K562 (cell line): ENCODE results near the gene NTSR1. TPM values are rescaled to one million over a fixed set of nuclear protein-coding genes. Genes with fewer than 3 reads are reported as not detected.

ENCODE experiments used
- ATAC-seq: fragments of 200-7000 bp; cut with Tn5 transposase; 3 replicates; pipeline ENCODE4 v1.9.1; 2020; ENCODE audit warnings: moderate library complexity
- BruUV-seq: library from RNA; stranded (reverse); fragments of 400-500 nt; replicated peaks from 2 replicates; lab custom pipeline; 2021; lab: Mats Ljungman, UMichigan
- CTCF ChIA-PET: fragments of 300-600 bp; formaldehyde crosslinking; extraction: SDS; loops from one replicate; lab custom pipeline; 2021; ENCODE audit warnings: low intra/inter-chr PET ratio; lab: Yijun Ruan, JAX
- POLR2A ChIA-PET: fragments of 300-600, 350-650 bp; sonication (Branson Sonifier 250); formaldehyde crosslinking; extraction: SDS; loops from one replicate; lab custom pipeline; 2021; ENCODE audit warnings: antibody characterized with exemption, inconsistent platforms; lab: Yijun Ruan, JAX
- DNase-seq, 4 experiments: peaks; one replicate each; pipeline versions ENCODE4 v3.0.0 to v3.0.0-alpha.2; 2011 to 2018; ENCODE audit warnings: low spot score in 3 of 4, mixed read lengths in 3 of 4; ENCODE audit errors: extremely low read depth in 1 of 4
- FAIRE-seq: peaks from 2 replicates; lab custom pipeline; 2011; peaks lifted over from hg19 to GRCh38; lab: Jason Lieb, UNC
- H2AFZ ChIP-seq: 2 replicates; pipeline ENCODE4 v1.6.0; 2011; ENCODE audit warnings: low read depth, low read length, control low read depth, inconsistent platforms
- H3K27ac ChIP-seq: fragments of 200-600 bp; 3 replicates; pipeline ENCODE4 v1.8.0; 2011; ENCODE audit warnings: low read depth, mild to moderate bottlenecking, control low read depth, inconsistent platforms, low read length, moderate library complexity, mixed read lengths; ENCODE audit errors: extremely low read depth
- H3K27me3 ChIP-seq, 2 experiments: fragments of 300-600 bp in 1 of 2; 2 replicates in 1 of 2; 3 replicates in 1 of 2; pipeline versions ENCODE4 v1.6.0 to v1.8.0; 2011; ENCODE audit warnings: inconsistent platforms in 2 of 2, low read length in 2 of 2, mild to moderate bottlenecking in 1 of 2, mixed read lengths in 1 of 2, moderate library complexity in 1 of 2; ENCODE audit not compliant: control insufficient read depth in 2 of 2, insufficient read depth in 2 of 2
- H3K36me3 ChIP-seq: fragments of 300-600 bp; 3 replicates; pipeline ENCODE4 v1.8.0; 2011; ENCODE audit warnings: mild to moderate bottlenecking, low read length, inconsistent platforms; ENCODE audit not compliant: control insufficient read depth, insufficient read depth
- H3K4me1 ChIP-seq, 2 experiments: fragments of 200-600 bp in 1 of 2; replicated peaks in 1 of 2; 2 replicates in 1 of 2; 3 replicates in 1 of 2; pipeline versions ENCODE4 v1.5.1 to v1.8.0; 2011; ENCODE audit warnings: inconsistent platforms in 2 of 2, low read length in 2 of 2, mild to moderate bottlenecking in 1 of 2, mixed read lengths in 1 of 2, moderate library complexity in 1 of 2; ENCODE audit not compliant: control insufficient read depth in 2 of 2, insufficient read depth in 2 of 2
- H3K4me2 ChIP-seq: 2 replicates; pipeline ENCODE4 v1.6.1; 2011; ENCODE audit warnings: low read length, control low read depth, inconsistent platforms, mixed read lengths; ENCODE audit not compliant: insufficient read depth
- H3K4me3 ChIP-seq: fragments of 200-600 bp; sonication (generic), shearing (Covaris generic); 2 replicates; pipeline ENCODE4 v1.5.1; 2016; ENCODE audit warnings: control low read depth, inconsistent platforms
- H3K79me2 ChIP-seq: fragments of 200-600 bp; 3 replicates; pipeline ENCODE4 v1.8.0; 2011; ENCODE audit warnings: low read length, inconsistent platforms; ENCODE audit not compliant: control insufficient read depth, insufficient read depth
- H3K9ac ChIP-seq, 2 experiments: 2 replicates each; pipeline versions ENCODE4 v1.6.0 to v1.6.1; 2011; ENCODE audit warnings: low read depth in 2 of 2, low read length in 2 of 2, control low read depth in 1 of 2, inconsistent platforms in 1 of 2, mild to moderate bottlenecking in 1 of 2, mixed read lengths in 1 of 2; ENCODE audit not compliant: insufficient read depth in 1 of 2
- H3K9me1 ChIP-seq: one replicate; pipeline ENCODE4 v1.6.0; 2011; ENCODE audit warnings: inconsistent platforms, mild to moderate bottlenecking, low read length, moderate library complexity; ENCODE audit not compliant: control insufficient read depth, insufficient read depth
- H3K9me3 ChIP-seq: replicated peaks from 2 replicates; pipeline ENCODE4 v1.5.1; 2011; ENCODE audit warnings: low read depth, low read length, inconsistent platforms; ENCODE audit not compliant: control insufficient read depth, insufficient read depth
- H4K20me1 ChIP-seq: replicated peaks from 2 replicates; pipeline ENCODE4 v1.6.1; 2011; ENCODE audit warnings: low read length, inconsistent platforms, mixed read lengths; ENCODE audit not compliant: control insufficient read depth, insufficient read depth
- AFF1 ChIP-seq, 2 experiments: fragments of 450-650 bp; IDR thresholded peaks; 2 replicates each; pipeline ENCODE4 v1.6.1; 2018; ENCODE audit warnings: mild to moderate bottlenecking in 2 of 2, low read depth in 1 of 2; ENCODE audit not compliant: partially characterized antibody in 2 of 2
- CREB3L1 ChIP-seq: fragments of 450-650 bp; IDR thresholded peaks from 2 replicates; pipeline ENCODE4 v1.6.1; 2014; ENCODE audit warnings: low read depth, mild to moderate bottlenecking, moderate library complexity, borderline replicate concordance
- DACH1 ChIP-seq: fragments of 450-650 bp; IDR thresholded peaks from 2 replicates; pipeline ENCODE4 v1.6.1; 2018; ENCODE audit not compliant: partially characterized antibody
- FOS ChIP-seq: IDR thresholded peaks from 3 replicates; pipeline ENCODE4 v1.6.1; 2011; ENCODE audit not compliant: insufficient read length; ENCODE audit errors: extremely low read depth
- FOXM1 ChIP-seq, 2 experiments: fragments of 450-650 bp in 1 of 2; sonication (generic) in 1 of 2; formaldehyde crosslinking in 1 of 2; IDR thresholded peaks; 2 replicates each; pipeline versions ENCODE4 v1.6.1 to v1.9.0; 2017 to 2022; ENCODE audit warnings: low read depth in 2 of 2, mild to moderate bottlenecking in 2 of 2, missing genetic modification reagents in 1 of 2, moderate library complexity in 1 of 2
- MNT ChIP-seq, 2 experiments: fragments of 450-650 bp; conservative IDR thresholded peaks; 2 replicates each; pipeline ENCODE4 v1.6.1; 2017; ENCODE audit warnings: mild to moderate bottlenecking in 2 of 2, moderate library complexity in 2 of 2
- SUPT5H ChIP-seq: fragments of 450-650 bp; IDR thresholded peaks from 2 replicates; pipeline ENCODE4 v1.6.1; 2016
- TBL1XR1 ChIP-seq, 2 experiments: IDR thresholded peaks; 2 replicates each; pipeline ENCODE4 v1.6.1; 2012; ENCODE audit warnings: improper control_type of control experiment in 2 of 2, low read length in 2 of 2, mild to moderate bottlenecking in 1 of 2
- ZNF668 ChIP-seq: fragments of 250-450 bp; sonication (Bioruptor Pico); IDR thresholded peaks from 2 replicates; pipeline ENCODE4 v1.8.0; 2022; ENCODE audit warnings: mild to moderate bottlenecking, inconsistent platforms
- WGBS: fragments of 100-300 bp; shearing (Covaris generic); methylation state at CpG from one replicate; pipeline ENCODE4 v1.1.6; 2016; ENCODE audit warnings: low coverage, mixed read lengths; ENCODE audit not compliant: insufficient coverage; ENCODE audit errors: missing lambda C conversion rate; 5-methylcytosine and 5-hydroxymethylcytosine counted together
- in situ Hi-C: fragments of 300-500 bp; cut with MboI; formaldehyde crosslinking; loops from 4 replicates; pipeline ENCODE4 v1.15.0; 2018; ENCODE audit warnings: inconsistent platforms, mixed read lengths
- intact Hi-C: fragments of 100-400 bp; cut with micrococcal nuclease; formaldehyde crosslinking; loops from 2 replicates; pipeline ENCODE4 v1.14.2; 2022
- polyA plus RNA-seq, 8 experiments: library from polyadenylated mRNA; depleted of rRNA in 4 of 8; stranded (reverse) in 5 of 8; unstranded in 3 of 8; fragments of >200 nt; fragmentation: Nextera tagmentation in 2 of 8; fragmentation: Illumina TruSeq in 1 of 8; extraction: Ambion mirVana in 2 of 8; extraction: Trizol in 1 of 8; gene quantifications; 2 replicates each; pipeline versions ENCODE4 v1.2.1 to v1.2.3, GENCODE V29; 2011 to 2014; ENCODE audit warnings: inconsistent platforms in 1 of 8, missing spikeins in 1 of 8
- total RNA-seq, 7 experiments: library from RNA; depleted of rRNA in 6 of 7; stranded (reverse); fragments of >200 nt in 6 of 7; fragmentation: Illumina TruSeq in 2 of 7; extraction: Trizol in 2 of 7; gene quantifications; 2 replicates each; pipeline versions ENCODE4 v1.2.1 to v1.2.3, GENCODE V29; 2011 to 2021; ENCODE audit warnings: low replicate concordance in 1 of 7

NTSR1 gene
- total and polyA plus RNA-seq, 9 of the 15 experiments (the other 6 are each of a cell fraction or from before 2014, with no cell fraction given) = 0.04 to 0.40 (median 0.13) TPM; not detected in 3

DNA sequence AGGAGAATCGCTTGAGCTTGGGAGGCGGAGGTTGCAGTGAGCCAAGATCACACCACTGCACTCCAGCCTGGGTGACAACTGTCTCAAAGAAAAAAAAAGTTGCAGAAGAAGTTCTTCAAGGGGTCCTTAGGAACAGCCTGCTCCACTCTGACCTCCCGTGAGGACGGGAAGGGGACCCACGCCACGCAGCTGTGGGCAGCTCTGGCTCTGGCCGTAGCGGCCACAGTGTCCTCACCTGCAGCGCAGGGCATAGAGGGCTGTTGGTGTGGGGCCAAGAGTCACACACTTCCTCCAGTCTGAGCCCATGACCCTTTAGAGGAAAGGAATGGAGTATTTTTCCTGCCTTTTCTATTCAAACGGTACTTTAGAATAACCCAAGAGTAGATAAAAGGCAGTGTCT lies 5.4 kb downstream of the NTSR1 start:
- ATAC-seq (no peak), DNase-seq (no peak), FAIRE-seq (no peak)
- intact Hi-C loops = no loop called here
- Histone ChIP-seq H3K4me3 (no peak overlapping the region), H3K27ac (no peak overlapping the region), H3K4me1 (peaks cover 14 to 49% of the 10 kb centered on the region in 2 experiments; a peak in 4 of 5 replicates), H3K9me3 (no peaks in the 10 kb centered on the region), H3K36me3 (no peaks in the 10 kb centered on the region), H3K79me2 (no peaks in the 10 kb centered on the region), H3K4me2 (no peak overlapping the region), H3K9me1 (no peaks in the 10 kb centered on the region), H3K27me3 (peaks cover 16 to 46% of the 10 kb centered on the region in 2 experiments; a peak in 4 of 5 replicates), H4K20me1 (no peaks in the 10 kb centered on the region), H2AFZ (no peak overlapping the region)
- in situ Hi-C loops = no loop called here
- CTCF ChIA-PET = no interaction called here
- WGBS = 51% methylated on average over 10 of the region's 10 CpGs
- POLR2A ChIA-PET = no interaction called here
- no TSS peak for BruUV-seq
- no peak for TF ChIP-seq MNT (conservative IDR thresholded peaks at IDR 0.05)
- no peak for TF ChIP-seq DACH1
- no peak for TF ChIP-seq ZNF668 (CRISPR knock-in tag)
- TF ChIP-seq SUPT5H = no peak
- TF ChIP-seq TBL1XR1 (IDR thresholded peaks at IDR 0.05; ENCODE audit: low read length in 2 of 2) = no peak
- TF ChIP-seq FOS = no peak
- no peak for TF ChIP-seq AFF1 (IDR thresholded peaks at IDR 0.05; ENCODE audit: low read depth in 1 of 2, partially characterized antibody in 2 of 2)
- TF ChIP-seq FOXM1 (IDR thresholded peaks at IDR 0.05; ENCODE audit: low read depth) = no peak
- no peak for TF ChIP-seq FOXM1 (CRISPR knock-in tag; IDR thresholded peaks at IDR 0.05; ENCODE audit: low read depth)
- no peak for TF ChIP-seq CREB3L1
- TF ChIP-seq, all 486 proteins: peak for 0
- no peak overlapping the region for H3K9ac ChIP-seq
